ENCODE results near the gene IRS2.
"Not testable (repeated sequence)": the region's sequence is repeated elsewhere in the genome, so short reads cannot be mapped to it uniquely, and the experiment has no call there.

IRS2 gene

GRCh38 chr13:109786457-109787134 is at the start of gene IRS2:
IRS2 (minus strand) TSS chr13:109786583; CDS start chr13:109786053, 530 bp downstream.
- DNase-seq, result peak; percentile 99

DNA sequence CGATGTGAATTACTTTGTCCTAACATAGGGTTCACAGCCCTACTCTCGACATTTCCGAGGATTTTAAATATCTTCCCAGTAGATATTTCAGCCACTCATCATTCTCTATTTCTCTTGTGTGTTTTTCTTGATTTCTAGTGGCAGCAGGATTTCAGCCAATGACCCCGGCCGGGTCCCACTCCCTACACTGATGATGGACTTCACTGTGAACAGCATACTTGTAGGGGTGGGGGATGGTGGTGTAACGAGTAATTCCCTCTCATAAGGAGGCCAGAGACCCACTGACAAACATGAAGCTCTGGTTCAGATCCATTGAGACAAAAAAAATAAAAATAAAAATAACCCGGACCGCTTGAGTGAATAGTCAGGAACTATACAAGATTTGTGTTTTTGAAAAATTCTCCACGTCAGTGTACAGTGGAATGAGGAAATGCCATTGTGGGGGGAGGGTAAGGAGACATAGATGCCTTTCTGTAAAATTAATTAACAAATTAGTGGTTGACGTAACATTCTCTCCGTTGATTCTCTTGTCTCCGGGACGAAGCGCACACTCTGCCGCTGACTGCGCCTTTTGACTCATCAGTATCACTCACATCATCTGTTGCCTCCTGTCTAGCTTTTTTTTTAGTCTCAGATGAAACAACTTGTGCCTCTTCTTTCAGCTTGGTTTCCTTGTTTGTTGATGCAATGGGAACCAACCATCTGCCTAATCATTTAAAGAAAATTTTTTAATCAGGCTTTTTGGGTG is 48.8 kb upstream of the IRS2 start:
- DNase-seq, result peak; percentile 21

- DNase-seq, result no peak
Measured at GRCh38 chr13:109833940-109834339, 47.6 kb upstream of the IRS2 start.

GRCh38 chr13:109833071-109833470 is 46.7 kb upstream of the IRS2 start:
- DNase-seq, result no peak

DNA sequence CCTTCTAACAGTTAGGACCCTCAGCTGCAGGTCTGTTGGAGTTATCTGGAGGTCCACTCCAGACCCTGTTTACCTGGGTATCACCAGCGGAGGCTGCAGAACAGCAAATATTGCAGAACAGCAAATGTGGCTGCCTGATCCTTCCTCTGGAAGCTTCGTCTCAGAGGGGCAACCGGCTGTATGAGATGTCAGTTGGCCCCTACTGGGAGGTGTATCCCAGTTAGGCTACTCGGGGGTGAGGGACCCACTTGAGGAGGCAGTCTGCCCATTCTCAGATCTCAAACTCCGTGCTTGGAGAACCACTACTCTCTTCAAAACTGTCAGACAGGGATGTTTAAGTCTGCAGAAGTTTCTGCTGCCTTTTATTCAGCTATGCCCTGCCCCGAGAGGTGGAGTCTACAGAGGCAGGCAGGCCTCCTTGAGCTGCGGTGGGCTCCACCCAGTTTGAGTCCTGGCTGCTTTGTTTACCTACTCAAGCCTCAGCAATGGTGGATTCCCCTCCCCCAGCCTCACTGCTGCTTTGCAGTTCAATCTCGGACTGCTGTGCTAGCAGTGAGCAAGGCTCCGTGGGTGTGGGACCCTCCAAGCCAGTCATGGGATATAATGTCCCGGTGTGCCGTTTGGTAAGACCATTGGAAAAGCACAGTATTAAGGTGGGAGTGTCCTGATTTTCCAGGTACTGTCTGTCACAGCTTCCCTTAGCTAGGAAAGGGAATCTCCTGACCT is 42.4 kb upstream of the IRS2 start:
- not testable (repeated sequence) for DNase-seq

- not testable (repeated sequence) for DNase-seq
Measured at GRCh38 chr13:109823201-109823600, 36.8 kb upstream of the IRS2 start.

GRCh38 chr13:109821103-109821502 is 34.7 kb upstream of the IRS2 start:
- peak; percentile 55 for DNase-seq

GRCh38 chr13:109819874-109820273 is 33.5 kb upstream of the IRS2 start:
- DNase-seq, result no peak

DNA sequence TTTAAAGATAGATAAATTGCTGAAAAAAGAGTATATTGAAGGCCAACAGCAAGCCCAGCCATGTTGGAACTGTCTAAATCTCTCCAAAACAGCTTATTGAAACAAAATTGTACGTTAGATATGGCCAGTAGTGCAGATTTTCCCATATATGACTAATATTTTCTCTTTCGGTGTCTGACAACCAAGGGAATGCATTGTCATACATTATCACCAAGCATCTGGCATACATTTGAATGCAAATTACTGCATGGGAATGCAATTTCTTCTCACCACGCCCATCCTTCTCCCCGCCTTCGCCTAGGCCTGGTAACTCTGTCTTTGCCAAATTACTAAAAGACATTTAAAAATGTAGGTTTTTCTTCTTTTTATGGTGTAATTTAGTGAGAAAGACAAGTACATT is 32.5 kb upstream of the IRS2 start:
- DNase-seq, result no peak

- no peak for DNase-seq
Measured at GRCh38 chr13:109817591-109818535, 31.5 kb upstream of the IRS2 start.

- no peak for DNase-seq
Measured at GRCh38 chr13:109816808-109817203, 30.4 kb upstream of the IRS2 start.

- no peak for DNase-seq
Measured at GRCh38 chr13:109816112-109816807, 29.9 kb upstream of the IRS2 start.

- no peak for DNase-seq
Measured at GRCh38 chr13:109815651-109816050, 29.3 kb upstream of the IRS2 start.

- DNase-seq, result no peak
Measured at GRCh38 chr13:109813663-109814062, 27.3 kb upstream of the IRS2 start.

- DNase-seq, result no peak
Measured at GRCh38 chr13:109812382-109812781, 26.0 kb upstream of the IRS2 start.

- no peak for DNase-seq
Measured at GRCh38 chr13:109810761-109811510, 24.6 kb upstream of the IRS2 start.

GRCh38 chr13:109809216-109809932 is 23.0 kb upstream of the IRS2 start:
- no peak for DNase-seq

GRCh38 chr13:109807345-109807744 is 21.0 kb upstream of the IRS2 start:
- no peak for DNase-seq

GRCh38 chr13:109804654-109805053 is 18.3 kb upstream of the IRS2 start:
- DNase-seq, result no peak

- no peak for DNase-seq
Measured at GRCh38 chr13:109803825-109804224, 17.4 kb upstream of the IRS2 start.

DNA sequence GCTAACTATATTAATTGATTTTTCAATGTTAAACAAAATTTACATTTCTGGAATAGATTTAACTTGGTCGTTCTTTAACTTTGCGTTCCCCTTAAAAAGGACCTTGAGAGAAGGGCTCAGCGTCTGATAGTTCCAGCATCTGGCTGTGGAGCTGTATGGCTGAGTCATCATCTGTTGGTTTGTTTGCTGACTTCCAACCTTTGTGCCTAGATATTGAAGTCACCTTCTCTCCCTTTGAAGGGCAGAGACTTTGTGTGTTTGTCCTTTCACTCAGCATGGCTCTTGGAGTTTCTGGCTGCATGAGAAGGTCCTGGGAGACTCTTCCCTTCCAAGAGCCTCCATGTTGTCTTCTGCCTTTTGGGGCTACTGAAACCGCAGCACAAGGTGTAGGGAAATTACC is 16.6 kb upstream of the IRS2 start:
- no peak for DNase-seq

All from NCI-H82 (cell line).